A673 (cell line): ENCODE data around the gene MPI. TPM values are rescaled to one million over a fixed set of nuclear protein-coding genes. Genes with fewer than 3 reads are reported as not detected.
"Not testable (repeated sequence)": the region's sequence is repeated elsewhere in the genome, so short reads cannot be mapped to it uniquely, and the experiment has no call there.

Experiments
- BruUV-seq: library from RNA; stranded (reverse); fragments of 400-500 nt; replicated peaks from 2 replicates; lab custom pipeline; 2021; lab: Mats Ljungman, UMichigan
- CTCF ChIA-PET: fragments of 300-600 bp; sonication (Branson Sonifier 250); formaldehyde crosslinking; loops from one replicate; lab custom pipeline; 2022; ENCODE audit warnings: antibody characterized with exemption; lab: Charles Lee
- POLR2A ChIA-PET: fragments of 300-600 bp; sonication (Branson Sonifier 250); formaldehyde crosslinking; loops from one replicate; lab custom pipeline; 2022; ENCODE audit warnings: antibody characterized with exemption; ENCODE audit not compliant: low non-redundant PET; lab: Charles Lee
- DNase-seq: peaks from one replicate; pipeline ENCODE4 v3.0.0-alpha.2; 2015; ENCODE audit warnings: low spot score
- H3K27ac ChIP-seq: fragments of 200-600 bp; sonication (generic); 2 replicates; pipeline ENCODE4 v1.5.1; 2016; ENCODE audit warnings: mixed run types, low read depth, mild to moderate bottlenecking, mixed read lengths, antibody characterized with exemption, low read length; ENCODE audit not compliant: poor library complexity, severe bottlenecking
- H3K27me3 ChIP-seq: fragments of 200-600 bp; sonication (generic); replicated peaks from 2 replicates; pipeline ENCODE4 v1.6.1; 2017; ENCODE audit warnings: mixed run types, low read depth, mild to moderate bottlenecking, mixed read lengths, antibody characterized with exemption, low read length; ENCODE audit not compliant: insufficient read depth, poor library complexity
- H3K36me3 ChIP-seq: fragments of 200-600 bp; sonication (generic); 2 replicates; pipeline ENCODE4 v1.6.1; 2016; ENCODE audit warnings: mixed run types, mild to moderate bottlenecking, mixed read lengths, antibody characterized with exemption, low read length; ENCODE audit not compliant: insufficient read depth, poor library complexity, severe bottlenecking
- H3K4me1 ChIP-seq: fragments of 200-600 bp; sonication (generic); 2 replicates; pipeline ENCODE4 v1.6.1; 2017; ENCODE audit warnings: mixed run types, mild to moderate bottlenecking, mixed read lengths, antibody characterized with exemption, low read length; ENCODE audit not compliant: insufficient read depth, poor library complexity, severe bottlenecking
- H3K4me3 ChIP-seq: fragments of 200-600 bp; sonication (generic); 2 replicates; pipeline ENCODE4 v1.5.1; 2016; ENCODE audit warnings: low read depth, mixed run types, mild to moderate bottlenecking, mixed read lengths, low read length; ENCODE audit not compliant: poor library complexity, severe bottlenecking
- H3K9me3 ChIP-seq: fragments of 200-600 bp; sonication (generic); 2 replicates; pipeline ENCODE4 v1.6.1; 2016; ENCODE audit warnings: mixed run types, low read depth, mild to moderate bottlenecking, mixed read lengths, antibody characterized with exemption, low read length; ENCODE audit not compliant: poor library complexity, severe bottlenecking
- CTCF ChIP-seq: fragments of 300-800, 200-600 bp; sonication (generic); conservative IDR thresholded peaks from 2 replicates; pipeline ENCODE4 v1.5.1; 2017; ENCODE audit warnings: low read depth, mild to moderate bottlenecking, antibody characterized with exemption, low read length, moderate library complexity, mixed read lengths
- EZH2 ChIP-seq: fragments of 200-600 bp; sonication (generic); IDR thresholded peaks from 2 replicates; pipeline ENCODE4 v1.6.1; 2017; ENCODE audit warnings: borderline replicate concordance, low read depth, mild to moderate bottlenecking, mixed read lengths, antibody characterized with exemption, low read length; ENCODE audit not compliant: poor library complexity, severe bottlenecking
- intact Hi-C: fragments of 100-400 bp; cut with micrococcal nuclease; formaldehyde crosslinking; loops from one replicate; pipeline ENCODE4 v1.10.0; 2022; ENCODE audit not compliant: unreplicated experiment
- total RNA-seq: library from RNA; stranded (reverse); gene quantifications from 2 replicates; pipeline ENCODE4 v1.2.3, GENCODE V29; 2021

MPI gene
- total RNA-seq, 1 experiment from 2014 or later = 48.2 TPM

GRCh38 chr15:74907163-74907870, 17.5 kb downstream of the MPI start:
- H3K36me3 ChIP-seq = peaks cover 27% of the 10 kb centered on the region
- ChIA-PET POLR2A (no interaction called here), CTCF (interaction anchor here (0.6 kb wide), 1 partner anchor 67 kb away, joined by 4 read pairs; no protein-coding TSS in a partner anchor)
- DNase-seq = no peak
- TF ChIP-seq EZH2 (no peak), CTCF (no peak)
- TSS peak; percentile 68 for BruUV-seq
- H3K4me3 ChIP-seq = peak overlapping the region; percentile 85
- no peaks in the 10 kb centered on the region for H3K9me3 ChIP-seq
- H3K4me1 ChIP-seq = no peaks in the 10 kb centered on the region
- intact Hi-C loops = loop anchor here (10.0 kb wide), 1 partner anchor 297 kb away; the partner anchor contains the start of gene C15orf39
- H3K27me3 ChIP-seq = no peaks in the 10 kb centered on the region
- H3K27ac ChIP-seq = peak overlapping the region; percentile 96

DNA sequence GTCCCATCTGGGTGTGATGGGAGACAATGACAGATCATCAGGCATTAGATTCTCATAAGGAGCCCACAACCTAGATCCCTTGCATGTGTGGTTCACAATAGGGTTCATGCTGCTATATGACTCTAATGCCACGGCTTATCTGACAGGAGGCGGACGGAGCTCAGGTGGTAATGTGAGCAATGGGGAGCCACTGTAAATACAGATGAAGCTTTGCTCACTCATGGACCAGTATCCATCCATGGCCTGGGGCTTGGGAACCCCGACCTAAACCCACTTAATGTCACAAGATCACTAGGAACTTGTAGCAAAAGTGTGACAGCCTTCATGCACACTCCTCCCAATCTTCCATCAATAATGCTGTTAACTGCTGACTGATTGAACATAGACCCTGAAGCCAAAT, 18.8 kb downstream of the MPI start:
- TF ChIP-seq EZH2 (no peak), CTCF (no peak)
- Histone ChIP-seq H3K4me1 (no peaks in the 10 kb centered on the region), H3K9me3 (no peaks in the 10 kb centered on the region), H3K4me3 (no peak overlapping the region), H3K36me3 (peaks cover 17% of the 10 kb centered on the region), H3K27me3 (no peaks in the 10 kb centered on the region), H3K27ac (no peak overlapping the region)
- DNase-seq = no peak
- POLR2A ChIA-PET = no interaction called here
- intact Hi-C loops = loop anchor here (10.0 kb wide), 1 partner anchor 296 kb away; the partner anchor contains the start of gene C15orf39
- BruUV-seq = no TSS peak
- CTCF ChIA-PET = no interaction called here

DNA sequence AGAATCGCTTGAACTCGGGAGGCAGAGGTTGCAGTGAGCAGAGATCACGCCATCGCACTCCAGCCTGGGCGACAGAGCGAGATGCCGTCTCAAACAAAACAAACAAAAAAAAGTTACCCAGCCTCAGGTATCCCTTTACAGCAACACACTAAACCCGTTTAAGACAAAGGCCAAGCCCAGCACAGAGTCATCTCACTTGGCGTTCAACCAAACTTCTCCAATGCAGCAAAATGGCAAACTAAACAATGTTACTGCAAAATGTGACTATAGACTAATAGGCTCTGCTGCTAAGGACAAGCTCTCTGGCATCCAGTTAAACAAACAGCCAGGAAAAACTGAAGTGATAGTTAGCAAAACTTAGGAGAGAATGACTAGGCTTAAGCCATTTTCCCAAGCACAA, 23.2 kb downstream of the MPI start:
- intact Hi-C loops = no loop called here
- no peak for DNase-seq
- H3K27ac ChIP-seq = no peak overlapping the region
- H3K36me3 ChIP-seq = peaks cover 23% of the 10 kb centered on the region
- BruUV-seq = no TSS peak
- H3K4me1 ChIP-seq = no peaks in the 10 kb centered on the region
- POLR2A ChIA-PET = no interaction called here
- no peaks in the 10 kb centered on the region for H3K27me3 ChIP-seq
- CTCF ChIA-PET = no interaction called here
- no peak overlapping the region for H3K4me3 ChIP-seq
- TF ChIP-seq CTCF (no peak), EZH2 (no peak)
- H3K9me3 ChIP-seq = no peaks in the 10 kb centered on the region

DNA sequence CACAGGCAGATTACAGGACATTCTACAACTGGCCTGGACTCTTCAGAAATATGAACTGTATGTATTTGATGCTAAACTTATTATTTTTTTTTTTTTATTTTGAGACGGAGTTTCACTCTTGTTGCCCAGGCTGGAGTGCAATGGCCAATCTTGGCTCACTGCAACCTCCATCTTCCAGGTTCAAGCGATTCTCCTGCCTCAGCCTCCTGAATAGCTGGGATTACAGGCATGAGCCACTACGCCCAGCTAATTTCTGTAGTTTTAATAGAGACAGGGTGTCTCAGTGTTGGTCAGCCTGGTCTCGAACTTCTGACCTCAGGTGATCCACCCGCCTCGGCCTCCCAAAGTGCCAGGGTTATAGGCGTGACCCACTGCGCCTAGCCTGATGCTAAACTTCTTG, 24.0 kb downstream of the MPI start:
- POLR2A ChIA-PET, H3K27me3 ChIP-seq, H3K4me1 ChIP-seq, DNase-seq, H3K27ac ChIP-seq, intact Hi-C loops, H3K4me3 ChIP-seq, H3K9me3 ChIP-seq, BruUV-seq: not testable (repeated sequence)
- H3K36me3 ChIP-seq = peaks cover 31% of the 10 kb centered on the region
- CTCF ChIA-PET = interaction anchor here (2.1 kb wide), 1 partner anchor 12 kb away, joined by 4 read pairs; no protein-coding TSS in a partner anchor
